Liver (tissue), 9 donors: ENCODE results near the gene ALPI. TPM values are rescaled to one million over a fixed set of nuclear protein-coding genes. Genes with fewer than 3 reads are reported as not detected.

Source experiments
- DNase-seq: peaks from one replicate; pipeline ENCODE4 v3.0.0-alpha.2; 2017; ENCODE audit warnings: low spot score
- H3K27ac ChIP-seq, 2 donors: one replicate each; pipeline ENCODE4 v1.7.0; 2013; ENCODE audit warnings: inconsistent platforms in 2 of 2, low read length in 2 of 2, control low read depth in 1 of 2, low read depth in 1 of 2, mild to moderate bottlenecking in 1 of 2
- H3K27me3 ChIP-seq, 4 donors: one replicate each; pipeline versions ENCODE4 v1.6.1 to v1.7.0; 2013; ENCODE audit warnings: low read length in 3 of 4, inconsistent platforms in 1 of 4, mild to moderate bottlenecking in 1 of 4, moderate library complexity in 1 of 4; ENCODE audit not compliant: control insufficient read depth in 4 of 4, insufficient read depth in 4 of 4
- H3K36me3 ChIP-seq, 4 donors: one replicate each; pipeline versions ENCODE4 v1.6.1 to v1.7.0; 2013; ENCODE audit warnings: low read length in 3 of 4, mild to moderate bottlenecking in 3 of 4, low read depth in 1 of 4, moderate library complexity in 1 of 4; ENCODE audit not compliant: control insufficient read depth in 4 of 4, insufficient read depth in 3 of 4
- H3K4me1 ChIP-seq, 4 donors: one replicate each; pipeline versions ENCODE4 v1.6.1 to v1.7.0; 2013; ENCODE audit warnings: low read length in 3 of 4, mild to moderate bottlenecking in 3 of 4, moderate library complexity in 1 of 4; ENCODE audit not compliant: control insufficient read depth in 4 of 4, insufficient read depth in 4 of 4
- H3K4me3 ChIP-seq, 3 donors: one replicate each; pipeline versions ENCODE4 v1.6.1 to v1.7.0; 2013; ENCODE audit warnings: low read length in 3 of 3, control low read depth in 1 of 3, low read depth in 1 of 3, mild to moderate bottlenecking in 1 of 3
- H3K9ac ChIP-seq, 2 donors: one replicate each; pipeline ENCODE4 v1.7.0; 2013; ENCODE audit warnings: low read length in 2 of 2, mild to moderate bottlenecking in 2 of 2, moderate library complexity in 2 of 2, control low read depth in 1 of 2, low read depth in 1 of 2
- H3K9me3 ChIP-seq, 4 donors: one replicate each; pipeline versions ENCODE4 v1.6.1 to v1.7.0; 2013; ENCODE audit warnings: low read length in 3 of 4; ENCODE audit not compliant: control insufficient read depth in 4 of 4
- EGR1 ChIP-seq, 2 donors: IDR thresholded peaks; 2 replicates each; pipeline ENCODE4 v1.6.1; 2016 to 2018; ENCODE audit warnings: antibody characterized with exemption in 2 of 2, low read depth in 2 of 2
- FOXA1 ChIP-seq: IDR thresholded peaks from 2 replicates; pipeline ENCODE4 v1.6.1; 2016; ENCODE audit warnings: antibody characterized with exemption
- FOXA2 ChIP-seq: IDR thresholded peaks from 2 replicates; pipeline ENCODE4 v1.6.1; 2016; ENCODE audit warnings: antibody characterized with exemption
- GABPA ChIP-seq, 2 donors: IDR thresholded peaks in 1 of 2; conservative IDR thresholded peaks in 1 of 2; 2 replicates each; pipeline ENCODE4 v1.6.1; 2016; ENCODE audit warnings: antibody characterized with exemption in 2 of 2, mild to moderate bottlenecking in 1 of 2, moderate library complexity in 1 of 2
- HNF4A ChIP-seq, 2 donors: conservative IDR thresholded peaks; 2 replicates each; pipeline ENCODE4 v1.6.1; 2016; ENCODE audit warnings: antibody characterized with exemption in 2 of 2, mild to moderate bottlenecking in 2 of 2
- HNF4G ChIP-seq: IDR thresholded peaks from 2 replicates; pipeline ENCODE4 v1.6.1; 2016; ENCODE audit warnings: antibody characterized with exemption
- JUND ChIP-seq, 2 donors: IDR thresholded peaks; 2 replicates each; pipeline ENCODE4 v1.6.1; 2016; ENCODE audit warnings: antibody characterized with exemption in 2 of 2
- NR2F2 ChIP-seq: IDR thresholded peaks from 2 replicates; pipeline ENCODE4 v1.6.1; 2016; ENCODE audit warnings: antibody characterized with exemption
- RAD21 ChIP-seq, 2 donors: IDR thresholded peaks; 2 replicates each; pipeline ENCODE4 v1.6.1; 2016; ENCODE audit warnings: antibody characterized with exemption in 2 of 2, mild to moderate bottlenecking in 2 of 2
- RXRA ChIP-seq, 2 donors: IDR thresholded peaks; 2 replicates each; pipeline ENCODE4 v1.6.1; 2017 to 2018; ENCODE audit warnings: antibody characterized with exemption in 2 of 2, mild to moderate bottlenecking in 1 of 2
- SP1 ChIP-seq: IDR thresholded peaks from 2 replicates; pipeline ENCODE4 v1.6.1; 2018; ENCODE audit warnings: antibody characterized with exemption, mild to moderate bottlenecking
- TAF1 ChIP-seq: conservative IDR thresholded peaks from 2 replicates; pipeline ENCODE4 v1.6.1; 2016; ENCODE audit warnings: antibody characterized with exemption, mild to moderate bottlenecking
- YY1 ChIP-seq: IDR thresholded peaks from 2 replicates; pipeline ENCODE4 v1.6.1; 2016; ENCODE audit warnings: antibody characterized with exemption, mild to moderate bottlenecking
- WGBS: extraction: QIAGEN DNeasy Blood & Tissue Kit; methylation state at CpG from one replicate; pipeline ENCODE4 v1.1.7; 2013; 5-methylcytosine and 5-hydroxymethylcytosine counted together
- polyA plus RNA-seq, 2 donors: library from polyadenylated mRNA; stranded (reverse) in 1 of 2; unstranded in 1 of 2; fragments of 200-250 nt in 1 of 2; fragments of >200 nt in 1 of 2; fragmentation: Nextera tagmentation in 1 of 2; extraction: Ambion mirVana in 1 of 2; gene quantifications; one replicate each; pipeline versions ENCODE4 v1.2.1 to v1.2.3, GENCODE V29; 2013 to 2015
- total RNA-seq, 2 donors: library from RNA; depleted of rRNA; stranded (reverse); fragments of >200 nt; gene quantifications; one replicate each; pipeline ENCODE4 v1.2.3, GENCODE V29; 2014
- TF ChIP-seq, protein P1 (sequence below): IDR thresholded peaks from 2 replicates; pipeline ENCODE4 v1.6.1; 2016; ENCODE audit warnings: antibody characterized with exemption, mild to moderate bottlenecking
- TF ChIP-seq, protein P2 (sequence below): IDR thresholded peaks from 2 replicates; pipeline ENCODE4 v1.6.1; 2016; ENCODE audit warnings: antibody characterized with exemption
- TF ChIP-seq, protein P3 (sequence below): IDR thresholded peaks from 2 replicates; pipeline ENCODE4 v1.6.1; 2016; ENCODE audit warnings: antibody characterized with exemption
- TF ChIP-seq, protein P4 (sequence below): IDR thresholded peaks from 2 replicates; pipeline ENCODE4 v1.6.1; 2016; ENCODE audit warnings: antibody characterized with exemption
- TF ChIP-seq, protein P5 (sequence below): fragments of 150-350 bp; IDR thresholded peaks from 2 replicates; pipeline ENCODE4 v1.5.1; 2017; ENCODE audit warnings: improper control_type of control experiment, low read depth, low read length; ENCODE audit not compliant: missing input control
- donor health status: healthy.
- donor health status: healthy.
- donor health status: healthy.
- donor health status: healthy.
- donor health status: healthy.

The ALPI gene
- total and polyA plus RNA-seq, 4 donors, result 0.02 TPM; not detected in 3

DNA sequence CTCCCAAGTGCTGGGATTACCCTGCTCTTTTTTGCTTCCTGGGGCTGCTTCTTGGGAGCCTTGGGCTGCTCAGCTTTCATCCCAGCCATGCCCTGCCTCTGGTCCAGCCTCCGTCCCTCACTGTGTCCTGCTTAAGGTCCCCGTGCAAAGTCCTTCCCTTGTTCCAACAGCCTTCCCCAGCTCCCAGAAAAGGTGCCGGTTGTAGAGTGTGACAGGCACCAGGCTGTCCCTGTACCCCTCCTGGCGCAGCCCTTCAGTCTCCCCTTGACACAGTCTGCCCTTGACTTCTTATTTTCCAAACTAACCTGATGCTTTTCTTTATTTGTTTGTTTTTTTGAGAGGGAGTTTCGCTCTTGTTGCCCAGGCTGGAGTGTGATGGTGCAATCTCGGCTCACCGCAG, 20.1 kb upstream of the ALPI start (continued):
- TF ChIP-seq, protein P1, sequence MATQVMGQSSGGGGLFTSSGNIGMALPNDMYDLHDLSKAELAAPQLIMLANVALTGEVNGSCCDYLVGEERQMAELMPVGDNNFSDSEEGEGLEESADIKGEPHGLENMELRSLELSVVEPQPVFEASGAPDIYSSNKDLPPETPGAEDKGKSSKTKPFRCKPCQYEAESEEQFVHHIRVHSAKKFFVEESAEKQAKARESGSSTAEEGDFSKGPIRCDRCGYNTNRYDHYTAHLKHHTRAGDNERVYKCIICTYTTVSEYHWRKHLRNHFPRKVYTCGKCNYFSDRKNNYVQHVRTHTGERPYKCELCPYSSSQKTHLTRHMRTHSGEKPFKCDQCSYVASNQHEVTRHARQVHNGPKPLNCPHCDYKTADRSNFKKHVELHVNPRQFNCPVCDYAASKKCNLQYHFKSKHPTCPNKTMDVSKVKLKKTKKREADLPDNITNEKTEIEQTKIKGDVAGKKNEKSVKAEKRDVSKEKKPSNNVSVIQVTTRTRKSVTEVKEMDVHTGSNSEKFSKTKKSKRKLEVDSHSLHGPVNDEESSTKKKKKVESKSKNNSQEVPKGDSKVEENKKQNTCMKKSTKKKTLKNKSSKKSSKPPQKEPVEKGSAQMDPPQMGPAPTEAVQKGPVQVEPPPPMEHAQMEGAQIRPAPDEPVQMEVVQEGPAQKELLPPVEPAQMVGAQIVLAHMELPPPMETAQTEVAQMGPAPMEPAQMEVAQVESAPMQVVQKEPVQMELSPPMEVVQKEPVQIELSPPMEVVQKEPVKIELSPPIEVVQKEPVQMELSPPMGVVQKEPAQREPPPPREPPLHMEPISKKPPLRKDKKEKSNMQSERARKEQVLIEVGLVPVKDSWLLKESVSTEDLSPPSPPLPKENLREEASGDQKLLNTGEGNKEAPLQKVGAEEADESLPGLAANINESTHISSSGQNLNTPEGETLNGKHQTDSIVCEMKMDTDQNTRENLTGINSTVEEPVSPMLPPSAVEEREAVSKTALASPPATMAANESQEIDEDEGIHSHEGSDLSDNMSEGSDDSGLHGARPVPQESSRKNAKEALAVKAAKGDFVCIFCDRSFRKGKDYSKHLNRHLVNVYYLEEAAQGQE, result no peak
- TF ChIP-seq HNF4G (no peak), SP1 (no peak), NR2F2 (no peak), GABPA (IDR thresholded peaks at IDR 0.05 in 1 of 2, conservative IDR thresholded peaks at IDR 0.05 in 1 of 2) (no peak)
- TF ChIP-seq, protein P2, sequence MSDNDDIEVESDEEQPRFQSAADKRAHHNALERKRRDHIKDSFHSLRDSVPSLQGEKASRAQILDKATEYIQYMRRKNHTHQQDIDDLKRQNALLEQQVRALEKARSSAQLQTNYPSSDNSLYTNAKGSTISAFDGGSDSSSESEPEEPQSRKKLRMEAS, result no peak
- TF ChIP-seq, protein P3, sequence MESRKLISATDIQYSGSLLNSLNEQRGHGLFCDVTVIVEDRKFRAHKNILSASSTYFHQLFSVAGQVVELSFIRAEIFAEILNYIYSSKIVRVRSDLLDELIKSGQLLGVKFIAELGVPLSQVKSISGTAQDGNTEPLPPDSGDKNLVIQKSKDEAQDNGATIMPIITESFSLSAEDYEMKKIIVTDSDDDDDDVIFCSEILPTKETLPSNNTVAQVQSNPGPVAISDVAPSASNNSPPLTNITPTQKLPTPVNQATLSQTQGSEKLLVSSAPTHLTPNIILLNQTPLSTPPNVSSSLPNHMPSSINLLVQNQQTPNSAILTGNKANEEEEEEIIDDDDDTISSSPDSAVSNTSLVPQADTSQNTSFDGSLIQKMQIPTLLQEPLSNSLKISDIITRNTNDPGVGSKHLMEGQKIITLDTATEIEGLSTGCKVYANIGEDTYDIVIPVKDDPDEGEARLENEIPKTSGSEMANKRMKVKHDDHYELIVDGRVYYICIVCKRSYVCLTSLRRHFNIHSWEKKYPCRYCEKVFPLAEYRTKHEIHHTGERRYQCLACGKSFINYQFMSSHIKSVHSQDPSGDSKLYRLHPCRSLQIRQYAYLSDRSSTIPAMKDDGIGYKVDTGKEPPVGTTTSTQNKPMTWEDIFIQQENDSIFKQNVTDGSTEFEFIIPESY, result no peak

DNA sequence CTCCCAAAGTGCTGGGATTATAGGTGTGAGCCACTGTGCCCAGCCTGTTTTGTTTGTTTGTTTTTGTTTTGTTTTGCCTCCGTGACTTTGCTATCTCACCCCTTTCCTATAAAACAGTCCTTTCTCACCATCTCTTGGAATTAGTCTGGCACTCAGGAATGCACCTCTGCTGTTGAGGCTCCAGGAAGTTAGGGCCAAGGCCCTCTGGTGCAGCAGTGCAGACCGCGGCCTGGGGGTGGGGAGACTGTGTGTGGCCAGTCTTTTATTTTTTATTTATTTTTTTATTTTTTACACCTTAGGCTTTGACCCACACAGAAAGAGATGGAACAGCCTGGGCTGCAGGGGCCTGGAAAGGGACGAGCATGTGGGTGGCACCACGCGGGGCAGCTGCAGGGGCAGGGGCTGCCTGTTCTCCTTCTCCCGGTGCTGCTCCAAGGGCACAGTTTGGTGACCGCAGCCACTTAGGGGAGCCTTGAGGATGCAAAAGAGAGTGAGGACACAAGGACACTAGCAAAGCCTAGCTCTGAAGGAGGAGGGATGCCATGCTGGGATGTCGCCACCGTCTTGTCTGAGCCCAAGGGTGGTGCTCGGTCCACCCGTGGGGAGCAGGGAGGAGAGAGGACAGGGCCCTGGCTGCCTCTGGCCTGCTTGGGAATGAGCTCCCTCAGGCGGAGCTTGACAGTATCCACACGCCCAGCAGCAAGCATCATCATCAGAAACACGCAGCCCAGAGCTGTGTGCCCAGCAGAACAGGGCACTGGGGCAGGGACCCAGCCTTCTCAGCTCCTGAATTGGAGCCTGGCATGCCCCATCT, 19.4 kb upstream of the ALPI start:
- H3K27ac ChIP-seq, result no peak overlapping the region
- no peaks in the 10 kb centered on the region for H3K4me1 ChIP-seq
- WGBS, result 89% methylated on average over 15 of the region's 15 CpGs
- no peak for TF ChIP-seq TAF1
- TF ChIP-seq HNF4G, result no peak
- TF ChIP-seq YY1, result no peak
- TF ChIP-seq RAD21 (IDR thresholded peaks at IDR 0.05), result no peak
- no peak for TF ChIP-seq SP1
- TF ChIP-seq FOXA2, result no peak
- no peak for TF ChIP-seq EGR1 (IDR thresholded peaks at IDR 0.05; ENCODE audit: low read depth in 2 of 2)
- TF ChIP-seq, protein P3, result no peak
- TF ChIP-seq, protein P1, result no peak
- TF ChIP-seq, protein P4, sequence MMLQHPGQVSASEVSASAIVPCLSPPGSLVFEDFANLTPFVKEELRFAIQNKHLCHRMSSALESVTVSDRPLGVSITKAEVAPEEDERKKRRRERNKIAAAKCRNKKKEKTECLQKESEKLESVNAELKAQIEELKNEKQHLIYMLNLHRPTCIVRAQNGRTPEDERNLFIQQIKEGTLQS, result no peak
- TF ChIP-seq RXRA (IDR thresholded peaks at IDR 0.05), result no peak
- no peak for TF ChIP-seq NR2F2
- TF ChIP-seq, protein P5, sequence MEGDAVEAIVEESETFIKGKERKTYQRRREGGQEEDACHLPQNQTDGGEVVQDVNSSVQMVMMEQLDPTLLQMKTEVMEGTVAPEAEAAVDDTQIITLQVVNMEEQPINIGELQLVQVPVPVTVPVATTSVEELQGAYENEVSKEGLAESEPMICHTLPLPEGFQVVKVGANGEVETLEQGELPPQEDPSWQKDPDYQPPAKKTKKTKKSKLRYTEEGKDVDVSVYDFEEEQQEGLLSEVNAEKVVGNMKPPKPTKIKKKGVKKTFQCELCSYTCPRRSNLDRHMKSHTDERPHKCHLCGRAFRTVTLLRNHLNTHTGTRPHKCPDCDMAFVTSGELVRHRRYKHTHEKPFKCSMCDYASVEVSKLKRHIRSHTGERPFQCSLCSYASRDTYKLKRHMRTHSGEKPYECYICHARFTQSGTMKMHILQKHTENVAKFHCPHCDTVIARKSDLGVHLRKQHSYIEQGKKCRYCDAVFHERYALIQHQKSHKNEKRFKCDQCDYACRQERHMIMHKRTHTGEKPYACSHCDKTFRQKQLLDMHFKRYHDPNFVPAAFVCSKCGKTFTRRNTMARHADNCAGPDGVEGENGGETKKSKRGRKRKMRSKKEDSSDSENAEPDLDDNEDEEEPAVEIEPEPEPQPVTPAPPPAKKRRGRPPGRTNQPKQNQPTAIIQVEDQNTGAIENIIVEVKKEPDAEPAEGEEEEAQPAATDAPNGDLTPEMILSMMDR, result no peak
- no peak for TF ChIP-seq FOXA1
- TF ChIP-seq HNF4A (conservative IDR thresholded peaks at IDR 0.05), result no peak
- TF ChIP-seq JUND (IDR thresholded peaks at IDR 0.05), result no peak
- no peak for TF ChIP-seq GABPA (IDR thresholded peaks at IDR 0.05 in 1 of 2, conservative IDR thresholded peaks at IDR 0.05 in 1 of 2)
- no peaks in the 10 kb centered on the region for H3K9me3 ChIP-seq
- no peak overlapping the region for H3K9ac ChIP-seq
- peaks cover 0 to 2% (median 0%) of the 10 kb centered on the region in 4 donors for H3K27me3 ChIP-seq
- H3K36me3 ChIP-seq, result no peaks in the 10 kb centered on the region
- peak; percentile 20 for DNase-seq
- H3K4me3 ChIP-seq, result no peak overlapping the region
